Measurements from ENCODE around the gene YIF1B.

DNA sequence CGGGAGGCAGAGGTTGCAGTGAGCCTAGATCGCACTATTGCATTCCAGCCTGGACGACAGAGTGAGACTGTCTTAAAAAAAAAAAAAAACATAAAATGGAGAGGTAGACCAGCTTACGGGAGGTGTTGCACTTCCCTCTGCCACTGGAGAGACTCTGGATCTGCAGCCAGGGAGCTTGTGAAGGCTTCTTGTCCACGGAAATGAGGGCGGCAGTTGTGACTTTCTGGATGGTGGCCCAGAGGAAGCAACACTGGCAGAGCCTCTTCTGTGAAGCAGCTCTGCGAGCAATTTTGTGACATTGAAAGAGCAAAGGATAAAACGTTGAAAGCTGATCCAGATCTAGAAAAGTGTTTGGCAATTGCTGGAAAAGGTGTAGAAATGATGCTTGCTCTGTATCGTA lies 41.0 kb downstream of the YIF1B start:
- TF ChIP-seq, protein P1, sequence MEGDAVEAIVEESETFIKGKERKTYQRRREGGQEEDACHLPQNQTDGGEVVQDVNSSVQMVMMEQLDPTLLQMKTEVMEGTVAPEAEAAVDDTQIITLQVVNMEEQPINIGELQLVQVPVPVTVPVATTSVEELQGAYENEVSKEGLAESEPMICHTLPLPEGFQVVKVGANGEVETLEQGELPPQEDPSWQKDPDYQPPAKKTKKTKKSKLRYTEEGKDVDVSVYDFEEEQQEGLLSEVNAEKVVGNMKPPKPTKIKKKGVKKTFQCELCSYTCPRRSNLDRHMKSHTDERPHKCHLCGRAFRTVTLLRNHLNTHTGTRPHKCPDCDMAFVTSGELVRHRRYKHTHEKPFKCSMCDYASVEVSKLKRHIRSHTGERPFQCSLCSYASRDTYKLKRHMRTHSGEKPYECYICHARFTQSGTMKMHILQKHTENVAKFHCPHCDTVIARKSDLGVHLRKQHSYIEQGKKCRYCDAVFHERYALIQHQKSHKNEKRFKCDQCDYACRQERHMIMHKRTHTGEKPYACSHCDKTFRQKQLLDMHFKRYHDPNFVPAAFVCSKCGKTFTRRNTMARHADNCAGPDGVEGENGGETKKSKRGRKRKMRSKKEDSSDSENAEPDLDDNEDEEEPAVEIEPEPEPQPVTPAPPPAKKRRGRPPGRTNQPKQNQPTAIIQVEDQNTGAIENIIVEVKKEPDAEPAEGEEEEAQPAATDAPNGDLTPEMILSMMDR (IDR thresholded peaks at IDR 0.05) = no peak
- no peak for TF ChIP-seq POLR2A (IDR thresholded peaks at IDR 0.05)

Data from esophagus squamous epithelium (tissue), 4 donors.